Panc1 (cell line): ENCODE measurements around the gene ACACB. TPM values are rescaled to one million over a fixed set of nuclear protein-coding genes. Genes with fewer than 3 reads are reported as not detected.

Experiments used
- ATAC-seq: fragments of 200-7000 bp; cut with Tn5 transposase; 2 replicates; pipeline ENCODE4 v1.9.1; 2020; ENCODE audit warnings: mild to moderate bottlenecking, moderate library complexity
- BruUV-seq: library from RNA; stranded (reverse); fragments of 400-500 nt; replicated peaks from 2 replicates; lab custom pipeline; 2021; lab: Mats Ljungman, UMichigan
- CTCF ChIA-PET: fragments of 300-600 bp; sonication (Branson Sonifier 250); formaldehyde crosslinking; loops from one replicate; lab custom pipeline; 2022; ENCODE audit warnings: antibody characterized with exemption; lab: Charles Lee
- POLR2A ChIA-PET: fragments of 300-600 bp; sonication (Branson Sonifier 250); formaldehyde crosslinking; loops from one replicate; lab custom pipeline; 2022; ENCODE audit warnings: antibody characterized with exemption; lab: Charles Lee
- DNase-seq: peaks from one replicate; pipeline ENCODE4 v3.0.0-alpha.2; 2010; ENCODE audit warnings: low read depth, low spot score
- H3K27ac ChIP-seq: 2 replicates; pipeline ENCODE4 v1.5.1; 2011; ENCODE audit warnings: mild to moderate bottlenecking, low read length, inconsistent platforms
- H3K27me3 ChIP-seq: fragments of 200-500 bp; sonication (Bioruptor generic); 2 replicates; pipeline ENCODE4 v1.6.0; 2014; ENCODE audit warnings: low read length, inconsistent platforms; ENCODE audit not compliant: control insufficient read depth, insufficient read depth
- H3K36me3 ChIP-seq: fragments of 200-500 bp; sonication (Bioruptor generic); 2 replicates; pipeline ENCODE4 v1.5.1; 2014; ENCODE audit warnings: inconsistent platforms, mild to moderate bottlenecking, low read length, moderate library complexity; ENCODE audit not compliant: control insufficient read depth, insufficient read depth
- H3K4me1 ChIP-seq: 2 replicates; pipeline ENCODE4 v1.5.1; 2011; ENCODE audit warnings: inconsistent platforms, mild to moderate bottlenecking, low read length, moderate library complexity; ENCODE audit not compliant: control insufficient read depth, insufficient read depth
- H3K4me3 ChIP-seq, 2 experiments: 2 replicates each; pipeline ENCODE4 v1.5.1; 2011 to 2012; ENCODE audit warnings: low read depth in 2 of 2, low read length in 2 of 2, mild to moderate bottlenecking in 2 of 2, inconsistent platforms in 1 of 2, moderate library complexity in 1 of 2
- H3K9me3 ChIP-seq: fragments of 200-500 bp; sonication (Bioruptor generic); 2 replicates; pipeline ENCODE4 v1.5.1; 2014; ENCODE audit warnings: low read depth, mild to moderate bottlenecking, inconsistent platforms, low read length, moderate library complexity; ENCODE audit not compliant: control insufficient read depth, insufficient read depth
- CTCF ChIP-seq: fragments of 450-650 bp; IDR thresholded peaks from 2 replicates; pipeline ENCODE4 v1.5.1; 2017; ENCODE audit warnings: mild to moderate bottlenecking
- POLR2AphosphoS5 ChIP-seq: IDR thresholded peaks from 2 replicates; pipeline ENCODE4 v1.6.1; 2012; ENCODE audit warnings: mild to moderate bottlenecking, low read depth, low read length, moderate library complexity
- REST ChIP-seq, 2 experiments: IDR thresholded peaks; 2 replicates each; pipeline ENCODE4 v1.6.1; 2011 to 2012; ENCODE audit warnings: low read depth in 2 of 2, control low read depth in 1 of 2, low read length in 1 of 2, mild to moderate bottlenecking in 1 of 2, moderate library complexity in 1 of 2; ENCODE audit not compliant: insufficient read depth in 1 of 2
- SIN3A ChIP-seq: IDR thresholded peaks from 2 replicates; pipeline ENCODE4 v1.6.1; 2012; ENCODE audit warnings: low read depth, mild to moderate bottlenecking, low read length, moderate library complexity, borderline replicate concordance; ENCODE audit not compliant: insufficient read depth
- TCF7L2 ChIP-seq: IDR thresholded peaks from 2 replicates; pipeline ENCODE4 v1.6.1; 2011; ENCODE audit warnings: mild to moderate bottlenecking, low read depth, low read length, inconsistent platforms
- in situ Hi-C: cut with HindIII; loops from 2 replicates; pipeline ENCODE4 v1.10.0; 2016; ENCODE audit warnings: low sequenced_read_pairs, low pct_unique_long_range_greater_than_20kb
- intact Hi-C: fragments of 100-400 bp; cut with micrococcal nuclease; formaldehyde crosslinking; loops from one replicate; pipeline ENCODE4 v1.10.0; 2022; ENCODE audit not compliant: unreplicated experiment
- total RNA-seq: library from RNA; stranded (reverse); gene quantifications from one replicate; pipeline ENCODE4 v1.2.1, GENCODE V29; 2021; ENCODE audit not compliant: unreplicated experiment

ACACB gene
- total RNA-seq, 1 experiment from 2014 or later, result 12.3 TPM

GRCh38 chr12:109179927-109180326, 63.5 kb downstream of the ACACB start:
- ChIA-PET CTCF (no interaction called here), POLR2A (no interaction called here)
- ATAC-seq (no peak), DNase-seq (no peak)
- no peak overlapping the region for H3K27ac ChIP-seq
- BruUV-seq, result no TSS peak
- no peaks in the 10 kb centered on the region for H3K4me1 ChIP-seq
- H3K4me3 ChIP-seq, result no peak overlapping the region
- no peaks in the 10 kb centered on the region for H3K9me3 ChIP-seq
- H3K27me3 ChIP-seq, result no peaks in the 10 kb centered on the region
- TF ChIP-seq TCF7L2 (no peak), POLR2AphosphoS5 (no peak), REST (IDR thresholded peaks at IDR 0.05; ENCODE audit: insufficient read depth in 1 of 2, low read depth in 2 of 2, low read length in 1 of 2) (no peak), CTCF (no peak), SIN3A (no peak)
- in situ Hi-C loops (no loop called here), intact Hi-C loops (no loop called here)
- H3K36me3 ChIP-seq, result no peaks in the 10 kb centered on the region

GRCh38 chr12:109182041-109182839, 65.9 kb downstream of the ACACB start:
- Histone ChIP-seq H3K27ac (no peak overlapping the region), H3K4me3 (no peak overlapping the region), H3K27me3 (no peaks in the 10 kb centered on the region), H3K36me3 (no peaks in the 10 kb centered on the region), H3K4me1 (no peaks in the 10 kb centered on the region), H3K9me3 (no peaks in the 10 kb centered on the region)
- ChIA-PET CTCF (no interaction called here), POLR2A (no interaction called here)
- in situ Hi-C loops, result no loop called here
- no peak for ATAC-seq
- no TSS peak for BruUV-seq
- TF ChIP-seq POLR2AphosphoS5, result no peak
- TF ChIP-seq TCF7L2, result no peak
- TF ChIP-seq REST (IDR thresholded peaks at IDR 0.05; ENCODE audit: insufficient read depth in 1 of 2, low read depth in 2 of 2, low read length in 1 of 2), result no peak
- TF ChIP-seq SIN3A, result no peak
- no peak for TF ChIP-seq CTCF
- DNase-seq, result no peak
- intact Hi-C loops, result no loop called here
